ENCODE measurements around the gene DNM3. TPM values are rescaled to one million over a fixed set of nuclear protein-coding genes. Genes with fewer than 3 reads are reported as not detected.

DNM3 gene
- total and polyA plus RNA-seq, 9 of the 15 experiments (the other 6 are each of a cell fraction or from before 2014, with no cell fraction given): 0.08 to 0.36 (median 0.22) TPM; not detected in 1

DNA sequence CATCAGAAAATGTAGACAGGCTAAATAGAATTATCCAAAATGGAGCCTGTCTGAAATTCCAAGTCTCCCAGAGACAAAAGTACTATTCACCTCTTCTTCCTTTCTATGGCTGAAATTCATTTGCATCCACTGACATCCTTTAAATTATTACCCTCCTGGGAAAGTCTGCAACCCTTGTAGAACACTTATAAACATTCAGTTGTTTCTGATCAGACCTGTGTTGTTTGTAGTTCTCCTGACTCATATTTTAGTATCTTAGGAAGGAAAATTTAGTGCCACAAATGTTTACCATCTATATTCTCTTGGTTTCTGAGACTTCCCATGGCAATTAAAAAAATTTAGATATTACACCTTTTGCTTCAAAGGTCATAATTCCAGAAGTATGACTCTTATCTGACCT is 509.6 kb downstream of the DNM3 start (continued):
- TF ChIP-seq, protein P1, sequence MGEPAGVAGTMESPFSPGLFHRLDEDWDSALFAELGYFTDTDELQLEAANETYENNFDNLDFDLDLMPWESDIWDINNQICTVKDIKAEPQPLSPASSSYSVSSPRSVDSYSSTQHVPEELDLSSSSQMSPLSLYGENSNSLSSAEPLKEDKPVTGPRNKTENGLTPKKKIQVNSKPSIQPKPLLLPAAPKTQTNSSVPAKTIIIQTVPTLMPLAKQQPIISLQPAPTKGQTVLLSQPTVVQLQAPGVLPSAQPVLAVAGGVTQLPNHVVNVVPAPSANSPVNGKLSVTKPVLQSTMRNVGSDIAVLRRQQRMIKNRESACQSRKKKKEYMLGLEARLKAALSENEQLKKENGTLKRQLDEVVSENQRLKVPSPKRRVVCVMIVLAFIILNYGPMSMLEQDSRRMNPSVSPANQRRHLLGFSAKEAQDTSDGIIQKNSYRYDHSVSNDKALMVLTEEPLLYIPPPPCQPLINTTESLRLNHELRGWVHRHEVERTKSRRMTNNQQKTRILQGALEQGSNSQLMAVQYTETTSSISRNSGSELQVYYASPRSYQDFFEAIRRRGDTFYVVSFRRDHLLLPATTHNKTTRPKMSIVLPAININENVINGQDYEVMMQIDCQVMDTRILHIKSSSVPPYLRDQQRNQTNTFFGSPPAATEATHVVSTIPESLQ (CRISPR knock-in tag; IDR thresholded peaks at IDR 0.05): no peak
- TF ChIP-seq SMARCA4 (IDR thresholded peaks at IDR 0.05) (no peak), JUND (IDR thresholded peaks at IDR 0.05; ENCODE audit: borderline replicate concordance, low read depth, low read length) (no peak), JUND (tag; IDR thresholded peaks at IDR 0.05; ENCODE audit: borderline replicate concordance, low read depth, low read length) (no peak), POLR2G (IDR thresholded peaks at IDR 0.05; ENCODE audit: low read depth, low read length) (no peak), CCNT2 (IDR thresholded peaks at IDR 0.05; ENCODE audit: borderline replicate concordance, extremely low read depth, insufficient read length, low read depth, low read length) (no peak)
- TF ChIP-seq, protein P2, sequence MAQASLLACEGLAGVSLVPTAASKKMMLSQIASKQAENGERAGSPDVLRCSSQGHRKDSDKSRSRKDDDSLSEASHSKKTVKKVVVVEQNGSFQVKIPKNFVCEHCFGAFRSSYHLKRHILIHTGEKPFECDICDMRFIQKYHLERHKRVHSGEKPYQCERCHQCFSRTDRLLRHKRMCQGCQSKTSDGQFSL (CRISPR knock-in tag; IDR thresholded peaks at IDR 0.05): no peak
- TF ChIP-seq, protein P2 (tag; IDR thresholded peaks at IDR 0.05): no peak

DNA sequence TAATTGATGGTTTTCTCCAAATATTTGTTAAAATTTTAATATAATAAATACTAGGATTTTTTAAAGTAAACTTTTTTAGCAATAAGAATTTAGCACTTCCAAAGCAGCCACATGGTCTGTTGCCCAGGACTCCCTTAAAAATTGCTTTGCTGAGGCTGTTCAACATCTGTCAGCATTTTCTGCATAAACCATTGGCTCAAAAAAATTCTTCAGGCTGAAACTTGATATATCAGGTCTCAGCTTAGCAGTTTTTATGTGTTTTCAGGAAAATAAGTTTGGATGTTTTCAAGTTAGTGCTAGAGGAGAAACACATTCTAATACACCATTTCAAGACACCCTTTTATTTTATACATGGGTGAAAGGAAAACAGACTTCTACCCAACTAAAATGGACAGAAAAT is 510.0 kb downstream of the DNM3 start:
- no peak overlapping the region for H3K4me2 ChIP-seq (ENCODE audit: insufficient read depth, low read length)
- no peak overlapping the region for H3K27ac ChIP-seq (ENCODE audit: extremely low read depth, low read depth, low read length)
- intact Hi-C loops (cut with micrococcal nuclease): no loop called here
- ATAC-seq: no peak
- no peaks in the 10 kb centered on the region for H4K20me1 ChIP-seq (replicated peaks; ENCODE audit: control insufficient read depth, insufficient read depth, low read length)
- TF ChIP-seq POLR2AphosphoS5 (IDR thresholded peaks at IDR 0.05; ENCODE audit: control insufficient read depth, insufficient read depth, low read depth, low read length) (no peak), ZNF316 (IDR thresholded peaks at IDR 0.05) (peak; percentile 4; the same call in 1 of the 2 replicates), MAFF (IDR thresholded peaks at IDR 0.05; ENCODE audit: low read length) (0 out of 2 replicates have a peak, but pooled peaks have one; percentile 22)
- H3K9ac ChIP-seq (ENCODE audit: insufficient read depth in 1 of 2, low read depth in 2 of 2, low read length in 2 of 2): no peak overlapping the region
- H3K9me3 ChIP-seq (replicated peaks; ENCODE audit: control insufficient read depth, insufficient read depth, low read depth, low read length): no peaks in the 10 kb centered on the region
- ChIA-PET POLR2A (no interaction called here), CTCF (ENCODE audit: low intra/inter-chr PET ratio) (no interaction called here)
- no peaks in the 10 kb centered on the region for H3K4me1 ChIP-seq (replicated peaks in 1 of 2; ENCODE audit: control insufficient read depth in 2 of 2, insufficient read depth in 2 of 2, low read length in 2 of 2)
- in situ Hi-C loops (cut with MboI): no loop called here
- no peaks in the 10 kb centered on the region for H3K27me3 ChIP-seq (ENCODE audit: control insufficient read depth in 2 of 2, insufficient read depth in 2 of 2, low read length in 2 of 2)
- H3K9me1 ChIP-seq (ENCODE audit: control insufficient read depth, insufficient read depth, low read length): no peaks in the 10 kb centered on the region
- no peak for DNase-seq (ENCODE audit: extremely low read depth in 1 of 4, low spot score in 3 of 4)
- no TSS peak for BruUV-seq (replicated peaks)
- no peak overlapping the region for H3K4me3 ChIP-seq
- no peaks in the 10 kb centered on the region for H3K36me3 ChIP-seq (ENCODE audit: control insufficient read depth, insufficient read depth, low read length)
- H2AFZ ChIP-seq (ENCODE audit: low read depth, low read length): no peak overlapping the region
- FAIRE-seq: no peak
- no peaks in the 10 kb centered on the region for H3K79me2 ChIP-seq (ENCODE audit: control insufficient read depth, insufficient read depth, low read length)
